NOMO-1 (cell line): ENCODE results near the gene BRF1.
"Not testable (repeated sequence)": the region's sequence is repeated elsewhere in the genome, so short reads cannot be mapped to it uniquely, and the experiment has no call there.

ENCODE experiments used
- DNase-seq, 2 experiments: peaks; one replicate each; lab custom pipeline; 2025; ENCODE audit not compliant: unreplicated experiment in 2 of 2; lab: John Stamatoyannopoulos, UW

Gene BRF1

DNA sequence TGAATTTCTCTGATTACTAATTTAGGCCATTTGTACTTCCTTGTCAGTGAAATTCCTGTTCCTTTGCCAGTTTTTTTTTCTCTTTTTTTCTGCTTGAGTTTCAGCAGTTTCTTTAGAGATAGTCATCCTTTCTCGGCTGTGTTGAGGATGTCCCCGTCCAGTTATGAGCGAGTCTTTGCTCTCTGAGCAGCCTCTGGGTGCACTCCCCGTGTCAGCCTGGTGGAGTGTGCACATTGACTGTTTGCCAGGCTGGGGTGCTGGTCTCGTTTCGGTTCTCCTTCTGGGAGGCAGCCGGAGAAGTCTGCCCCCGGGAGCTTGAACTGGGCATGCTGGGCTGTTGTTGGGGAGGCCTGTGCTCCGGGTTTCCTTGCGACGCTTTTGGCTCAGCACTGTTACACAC lies 16.7 kb upstream of the BRF1 start:
- DNase-seq: peak; percentile 36 to 43

DNA sequence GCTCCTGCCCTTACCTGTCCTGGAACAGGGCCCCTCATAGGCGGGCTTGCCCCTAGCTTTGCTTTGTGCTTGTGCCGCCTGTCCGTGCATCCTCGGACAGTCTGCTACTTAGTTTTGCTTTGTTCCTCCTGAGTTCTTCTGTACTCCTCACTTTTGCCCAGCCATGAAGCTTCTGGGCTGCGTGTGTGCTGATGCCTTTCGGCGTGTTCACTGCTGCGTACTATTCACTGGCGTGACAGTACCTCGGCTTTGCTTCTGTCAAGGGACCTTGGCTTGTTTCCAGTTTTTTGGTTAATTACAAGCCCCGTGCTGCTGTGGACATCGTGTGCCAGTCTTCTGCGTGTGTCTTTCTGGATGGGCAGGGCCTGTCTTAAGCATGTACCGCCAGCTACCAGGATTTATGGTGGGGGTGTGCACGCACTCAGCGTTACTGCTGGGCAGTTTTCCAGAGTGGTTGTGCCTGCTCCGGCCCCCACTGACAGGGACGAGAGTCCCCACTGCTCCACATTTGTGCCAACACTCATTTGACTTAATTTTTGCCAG lies 16.2 kb upstream of the BRF1 start:
- DNase-seq: no peak

DNA sequence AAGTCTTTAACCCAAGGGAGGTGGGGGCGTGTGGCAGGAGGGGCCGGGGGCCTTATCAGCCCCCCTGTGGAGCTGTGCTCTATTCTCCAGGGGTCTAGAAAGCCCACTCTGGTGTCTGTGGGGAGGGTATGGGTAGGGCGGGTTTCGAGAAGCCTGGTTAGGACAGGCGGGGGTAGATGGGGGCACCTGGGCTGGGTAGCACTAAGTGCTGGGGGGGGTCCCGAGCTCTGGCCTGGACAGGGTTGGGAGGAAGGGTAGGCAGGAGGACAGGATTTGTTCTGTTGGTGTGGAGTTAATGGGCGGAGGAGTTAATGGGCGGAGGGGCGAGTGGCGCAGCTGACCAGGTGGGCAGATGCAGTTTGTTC lies 15.8 kb upstream of the BRF1 start:
- DNase-seq: no peak

DNA sequence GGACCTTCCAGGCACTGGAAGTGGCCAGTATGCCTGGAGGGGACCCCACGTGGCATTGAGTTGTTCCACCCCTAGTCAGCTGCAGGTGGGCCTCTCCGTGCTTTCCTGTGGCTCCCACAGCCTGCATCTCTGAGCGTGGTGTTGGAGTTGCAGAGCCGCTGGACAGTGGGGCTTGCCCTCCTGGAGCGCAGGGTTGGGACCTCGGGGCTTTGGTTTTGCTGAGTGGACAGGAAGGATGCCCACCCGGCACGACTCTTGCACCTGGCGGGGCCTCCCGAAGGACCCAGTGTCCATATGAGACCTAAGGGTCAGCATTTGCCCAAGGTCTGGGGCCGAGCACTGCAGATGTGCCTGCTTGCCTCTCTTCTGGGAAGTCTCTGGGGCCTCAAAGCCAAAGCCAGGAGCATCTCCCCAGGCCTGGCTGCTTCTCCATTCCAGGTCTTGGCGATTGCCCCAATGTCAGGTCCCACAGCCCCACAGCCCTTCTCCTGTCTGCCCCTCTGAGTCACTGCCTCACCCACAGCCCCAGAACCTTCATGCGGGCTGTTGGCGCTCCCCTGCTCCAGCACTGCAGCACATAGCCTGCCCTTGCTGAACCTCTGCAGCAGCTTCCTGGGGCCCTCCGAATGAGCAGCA lies 15.3 kb upstream of the BRF1 start:
- peak in 1 of 2 experiments; percentile 10 for DNase-seq

DNA sequence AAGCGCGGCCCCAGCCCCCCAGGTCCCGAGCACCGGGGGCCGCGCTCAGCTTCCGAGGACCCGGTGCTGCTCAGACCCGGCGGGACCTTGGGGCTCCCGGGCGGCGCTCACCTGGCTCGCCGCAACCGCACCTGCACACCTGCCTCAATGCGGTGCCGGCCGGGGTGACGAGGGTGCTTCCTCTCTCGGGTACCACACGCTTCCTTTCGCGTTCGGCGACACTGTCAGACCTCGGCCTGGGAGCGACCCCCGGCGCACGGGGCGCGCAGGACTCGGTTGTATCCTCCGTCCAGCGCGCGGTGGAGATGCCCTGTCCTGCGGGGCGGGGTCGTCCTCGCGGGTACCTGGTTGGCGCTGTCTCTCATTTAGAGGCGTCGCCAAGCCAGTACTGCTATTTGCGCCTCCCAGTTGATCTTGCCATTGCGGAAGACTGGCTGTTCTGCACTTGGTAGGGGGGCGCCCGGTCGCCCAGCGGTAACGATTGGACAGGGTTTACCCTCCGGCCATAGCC lies 14.5 kb upstream of the BRF1 start:
- peak; percentile 18 to 37 for DNase-seq

DNA sequence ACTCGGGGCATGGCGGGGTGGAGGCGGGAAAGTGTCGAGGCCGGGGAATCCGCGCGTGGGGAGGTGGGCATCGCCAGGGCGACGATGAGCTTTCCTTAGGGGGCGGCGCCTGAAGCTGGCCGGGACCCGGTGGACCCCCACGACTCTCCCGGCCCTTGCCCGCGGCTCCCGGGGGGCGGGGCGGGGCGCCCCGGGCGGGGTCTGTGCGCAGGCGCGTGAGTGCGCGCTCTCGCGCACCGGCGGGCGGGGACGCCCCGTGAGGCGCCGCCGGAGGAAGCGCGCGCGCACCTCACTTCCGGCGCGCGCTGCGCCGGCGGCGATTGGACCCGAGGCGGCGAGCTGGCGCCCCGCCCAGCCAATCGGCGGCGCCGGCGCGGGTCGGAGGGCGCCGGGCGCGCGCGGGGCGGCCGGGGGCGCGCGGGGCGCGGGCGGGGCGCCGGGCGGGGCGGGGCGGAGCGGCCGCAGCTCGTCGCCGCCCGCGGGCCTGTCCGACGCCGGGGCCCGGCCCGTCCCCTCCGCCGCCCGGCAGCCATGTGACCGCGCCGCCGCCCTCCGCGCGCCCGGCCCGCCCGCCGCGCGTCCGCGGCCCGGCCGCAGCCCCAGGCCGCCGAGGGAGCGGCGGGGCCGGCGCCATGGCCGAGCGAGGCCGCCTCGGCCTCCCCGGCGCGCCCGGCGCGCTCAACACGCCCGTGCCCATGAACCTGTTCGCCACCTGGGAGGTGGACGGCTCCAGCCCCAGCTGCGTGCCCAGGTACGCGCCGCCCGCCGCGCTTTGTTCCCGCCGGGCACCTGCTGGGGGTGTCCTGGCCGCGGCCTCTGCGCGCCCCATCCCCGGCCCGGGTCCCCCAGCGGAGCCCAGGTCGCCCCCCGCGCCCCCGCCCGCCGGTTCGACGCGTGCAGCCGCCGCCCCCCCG lies 13.7 kb upstream of the BRF1 start, which contains the start of gene PACS2:
TSS of gene PACS2 (plus strand) at position 462 of the 914 bp plus-strand sequence. CDS start at position 633, 171 bp downstream.
- DNase-seq: peak; percentile 70 to 87

DNA sequence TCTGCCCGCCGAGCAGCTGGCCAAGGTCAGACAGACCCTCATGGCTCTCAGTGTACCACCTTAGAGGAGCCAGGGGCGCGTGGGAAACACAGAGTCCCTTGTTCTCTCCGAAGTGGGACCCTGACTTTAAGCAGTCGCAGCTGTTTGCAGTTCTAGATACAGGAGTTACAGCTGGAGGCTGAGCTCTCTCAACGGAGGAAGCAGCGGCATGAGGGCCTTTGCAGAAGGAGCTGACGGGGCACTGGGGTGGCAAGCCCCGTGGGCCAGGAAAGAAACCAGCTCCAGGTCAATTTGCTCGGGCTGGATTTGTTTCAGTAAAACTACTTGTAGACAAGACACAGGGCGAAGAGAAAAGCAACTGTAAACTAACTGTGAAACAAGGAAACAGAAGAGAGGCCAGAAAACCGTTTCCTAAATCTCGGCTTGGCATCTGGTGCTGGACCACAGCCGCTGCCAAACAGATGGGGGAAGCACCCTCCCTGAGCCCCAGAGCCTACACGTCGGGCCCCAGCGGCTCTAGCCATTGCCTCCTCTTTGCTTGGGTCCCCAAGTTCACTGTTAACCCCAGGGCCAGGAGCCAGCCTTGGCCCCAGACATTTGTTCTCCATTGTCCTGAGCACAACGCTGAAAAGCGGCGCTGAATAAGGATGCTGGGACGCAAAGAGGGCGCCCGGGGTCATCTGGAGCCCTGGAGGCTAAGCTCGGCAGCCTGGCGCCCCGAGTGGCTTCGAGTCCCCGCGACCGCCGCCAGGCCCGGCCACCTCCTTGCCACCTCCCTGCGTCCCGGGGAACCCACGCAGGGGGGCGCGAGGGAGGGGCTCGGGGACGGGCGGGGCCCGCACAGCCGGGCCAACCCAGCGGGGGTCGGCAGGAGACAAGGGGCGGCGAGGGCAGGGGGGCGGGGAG lies 12.8 kb upstream of the BRF1 start:
- DNase-seq: no peak

DNA sequence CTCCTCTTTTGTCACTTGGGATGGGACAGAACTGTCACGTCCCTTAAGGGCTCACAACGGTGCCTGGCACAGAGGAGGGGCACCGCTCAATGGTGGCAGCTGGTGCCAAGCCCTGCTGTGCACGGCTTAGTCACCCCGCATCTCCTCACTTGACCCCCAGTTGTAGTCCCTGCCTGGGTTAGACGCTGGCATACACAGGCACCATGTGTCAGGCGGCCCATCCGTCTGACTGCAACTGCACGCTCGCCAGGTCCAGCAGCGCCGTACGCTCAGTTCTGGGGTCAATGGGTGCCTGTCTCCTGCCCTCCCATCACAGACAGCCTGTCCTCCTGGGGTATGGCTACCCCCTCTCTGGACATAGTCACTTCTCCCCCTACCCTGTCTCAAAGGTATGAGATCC lies 12.2 kb upstream of the BRF1 start:
- no peak for DNase-seq

DNA sequence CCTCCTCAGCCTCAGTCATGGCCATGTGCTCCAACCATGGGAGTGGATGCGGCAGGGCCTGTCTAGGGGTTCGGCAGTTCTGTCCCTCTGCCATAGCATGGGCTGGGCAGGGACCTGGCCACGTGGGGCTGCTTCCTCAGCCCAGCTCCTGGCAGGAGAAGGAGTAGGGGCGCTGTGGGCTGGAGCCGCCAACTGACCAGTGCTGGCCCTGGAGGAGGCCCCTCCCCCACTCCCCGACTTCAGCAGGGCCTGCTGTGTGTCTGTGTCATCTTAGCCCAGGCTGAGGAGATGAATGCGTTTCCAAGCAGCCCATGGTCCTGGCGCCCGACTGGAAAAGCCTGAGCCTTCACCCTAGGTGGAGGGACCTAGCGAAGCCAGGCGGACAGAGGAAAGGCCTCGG lies 11.0 kb upstream of the BRF1 start:
- no peak for DNase-seq

DNA sequence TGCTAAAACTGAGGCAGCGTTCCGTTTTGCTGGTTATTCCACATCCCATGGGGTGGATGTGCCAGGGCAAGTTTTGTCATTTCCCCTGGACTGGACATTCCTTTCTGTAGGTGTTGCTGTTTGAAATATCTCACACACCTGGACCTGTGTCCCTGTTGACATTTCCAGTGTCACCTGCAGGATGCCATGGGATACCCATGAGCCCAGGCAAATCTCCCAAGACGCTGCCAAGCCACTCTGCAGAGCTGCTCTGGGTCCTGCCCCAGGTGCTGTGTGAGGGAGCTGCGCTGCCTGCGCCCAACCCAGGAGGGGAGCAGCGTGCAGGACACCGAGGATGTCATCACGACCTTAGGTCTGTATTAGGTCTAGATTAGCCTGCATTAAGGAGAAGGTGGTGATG lies 8.6 kb upstream of the BRF1 start:
- no peak for DNase-seq

DNA sequence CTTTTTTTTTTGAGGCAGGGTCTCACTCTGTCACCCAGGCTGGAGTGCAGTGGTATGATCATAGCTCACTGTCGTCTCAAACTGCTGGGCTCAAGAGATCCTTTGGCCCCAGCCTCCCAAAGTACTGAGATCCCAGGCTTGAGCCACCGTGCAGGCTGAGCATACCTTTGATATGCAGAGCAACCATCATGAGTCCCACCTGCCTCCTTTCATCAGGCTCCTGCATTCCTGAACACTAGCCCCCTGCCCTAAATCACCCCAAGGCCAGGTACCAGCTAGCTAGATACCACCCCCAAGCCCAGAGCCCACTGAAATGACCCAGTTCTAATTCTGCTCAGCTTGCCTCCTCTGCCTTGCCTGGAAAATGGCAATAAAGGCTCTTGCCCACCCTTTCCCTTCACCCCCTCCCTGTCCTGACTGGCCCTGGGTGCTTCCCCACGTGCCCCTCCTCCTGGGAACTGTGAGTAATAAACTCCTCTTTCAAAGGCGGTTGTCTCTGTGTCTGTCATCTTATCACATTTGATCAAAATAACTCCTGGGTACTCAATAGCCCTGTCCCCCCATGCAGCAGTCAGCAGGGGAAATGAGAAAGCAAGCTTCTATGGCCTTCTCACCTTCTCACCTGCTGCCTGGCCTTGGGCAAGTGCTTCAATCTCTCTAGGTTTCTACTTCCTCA lies 6.4 kb upstream of the BRF1 start:
- no peak for DNase-seq

DNA sequence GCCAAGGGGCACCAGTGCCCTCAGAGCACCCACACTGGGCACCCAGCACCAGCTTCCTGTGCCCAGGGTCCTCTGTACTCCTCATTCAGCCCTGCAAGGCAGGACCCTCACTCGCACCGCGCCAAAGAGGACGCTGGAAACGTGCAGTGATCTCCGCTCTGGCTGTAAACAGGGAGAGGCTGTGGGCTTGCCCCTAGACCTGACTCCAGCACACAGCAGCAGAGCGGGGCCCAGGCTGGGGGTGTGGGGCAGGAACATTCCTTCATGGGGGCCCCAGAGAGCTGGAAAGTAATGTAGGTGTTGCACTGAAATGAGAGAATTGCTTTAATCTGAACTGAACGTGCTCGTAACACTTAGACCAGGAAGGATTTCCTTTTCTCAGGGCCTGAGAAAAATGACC lies 5.0 kb upstream of the BRF1 start:
- DNase-seq: no peak

DNA sequence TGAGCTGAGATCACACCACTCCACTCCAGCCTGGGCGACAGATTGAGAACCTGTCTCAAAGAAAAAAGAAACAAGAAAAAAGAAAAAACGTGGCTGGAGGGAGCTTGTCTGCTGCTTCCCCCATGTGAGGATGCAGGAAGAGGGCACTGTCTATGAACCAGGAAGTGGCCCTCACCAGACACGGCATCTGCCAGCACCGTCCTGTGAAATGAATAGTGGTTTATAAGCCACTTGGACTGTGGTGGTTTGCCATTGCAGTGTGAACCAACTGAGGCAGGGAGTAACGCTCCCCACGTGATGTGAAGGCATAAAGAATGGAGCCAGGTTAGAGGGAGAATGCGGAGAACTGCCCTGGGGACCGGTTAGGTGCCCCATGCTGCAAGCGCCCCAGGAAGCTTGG lies 4.5 kb upstream of the BRF1 start:
- DNase-seq: peak in 1 of 2 experiments; percentile 1

DNA sequence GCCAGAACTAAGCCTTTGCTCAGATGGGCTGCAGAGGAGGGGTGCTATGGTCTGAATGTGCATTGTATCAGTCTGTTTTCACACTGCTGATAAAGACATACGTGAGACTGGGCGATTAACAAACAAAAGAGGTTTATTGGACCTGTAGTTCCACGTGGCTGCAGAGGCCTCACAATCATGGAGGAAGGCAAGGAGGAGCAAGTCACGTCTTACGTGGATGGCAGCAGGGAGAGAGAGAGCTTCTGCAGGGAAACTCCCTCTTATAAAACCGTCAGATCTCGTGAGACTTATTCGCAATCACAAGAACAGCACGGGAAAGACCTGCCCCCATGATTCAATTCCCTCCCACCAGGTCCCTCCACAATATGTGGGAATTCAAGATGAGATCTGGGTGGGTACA lies 3.8 kb upstream of the BRF1 start:
- DNase-seq: no peak

DNA sequence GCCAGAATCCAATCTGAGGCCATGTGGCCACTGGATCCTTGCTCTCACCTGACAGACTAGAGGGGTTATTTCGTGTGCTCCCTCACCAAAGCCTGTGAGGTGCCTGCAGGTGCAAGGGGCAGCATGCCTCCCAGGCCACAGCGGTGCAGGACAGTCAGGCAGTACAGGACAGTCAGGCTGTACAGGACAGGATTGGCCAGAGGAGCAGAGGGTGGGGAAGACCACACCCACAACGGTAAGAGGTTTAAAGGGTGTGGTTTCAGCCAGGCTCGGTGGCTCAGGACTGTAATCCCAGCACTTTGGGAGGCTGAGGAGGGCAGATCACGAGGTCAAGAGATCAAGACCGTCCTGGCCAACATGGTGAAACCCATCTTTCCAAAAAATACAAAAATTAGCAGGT lies 3.1 kb upstream of the BRF1 start:
- no peak for DNase-seq

DNA sequence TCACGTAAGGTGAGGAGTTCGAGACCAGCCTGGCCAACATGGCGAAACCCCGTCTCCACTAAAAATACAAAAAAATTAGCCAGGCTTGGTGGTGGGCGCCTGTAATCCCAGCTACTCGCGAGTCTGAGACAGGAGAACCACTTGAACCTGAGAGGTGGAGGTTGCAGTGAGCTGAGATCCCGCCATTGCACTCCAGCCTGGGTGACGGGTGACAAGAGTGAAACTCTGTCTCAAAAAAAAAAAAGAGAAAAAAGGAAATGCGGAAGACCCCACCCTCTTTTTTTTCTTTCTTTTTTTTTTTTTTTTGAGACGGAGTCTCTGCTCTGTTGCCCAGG lies 1.1 kb upstream of the BRF1 start:
- not testable (repeated sequence) for DNase-seq

DNA sequence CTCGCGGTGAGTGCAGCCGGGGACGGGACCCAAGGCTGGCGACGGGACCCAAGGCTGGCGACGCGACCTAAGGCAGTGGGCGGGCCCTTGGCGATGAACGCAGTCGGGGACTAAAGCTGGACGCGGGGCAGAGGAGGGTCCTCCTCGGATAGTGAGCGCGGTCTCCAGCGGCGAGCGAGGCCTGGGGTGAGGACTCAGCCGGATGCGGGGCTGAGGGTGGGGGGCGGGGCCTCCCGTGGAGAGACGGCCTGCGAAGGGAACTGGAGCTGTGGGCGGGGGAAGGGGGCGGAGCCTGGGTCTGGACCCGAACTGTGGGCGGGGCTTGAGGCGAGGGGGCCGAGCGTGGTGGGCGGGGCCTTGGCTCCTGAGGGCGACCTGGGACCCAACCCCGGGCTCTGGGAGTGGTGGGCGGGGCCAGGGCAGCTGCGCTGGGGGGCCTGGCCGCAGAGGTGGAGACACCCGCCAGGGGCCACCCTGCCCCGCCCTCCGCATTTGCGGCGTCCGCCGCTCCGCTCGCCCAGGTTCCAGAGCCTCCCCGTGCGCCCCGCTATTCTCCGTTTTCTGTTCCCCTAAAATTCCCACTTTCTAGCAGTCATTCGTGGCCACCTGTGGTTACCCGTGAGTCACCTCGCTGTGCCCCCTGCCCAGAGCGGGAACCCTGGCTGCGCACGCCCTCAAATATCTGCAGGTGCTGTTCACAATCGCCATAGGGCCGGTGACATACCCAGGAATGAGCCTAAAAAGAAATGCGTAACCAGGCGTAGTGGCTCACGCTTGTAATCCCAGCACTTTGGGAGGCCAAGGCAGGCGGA lies 508 bp upstream of the BRF1 start:
- peak; percentile 95 to 96 for DNase-seq

DNA sequence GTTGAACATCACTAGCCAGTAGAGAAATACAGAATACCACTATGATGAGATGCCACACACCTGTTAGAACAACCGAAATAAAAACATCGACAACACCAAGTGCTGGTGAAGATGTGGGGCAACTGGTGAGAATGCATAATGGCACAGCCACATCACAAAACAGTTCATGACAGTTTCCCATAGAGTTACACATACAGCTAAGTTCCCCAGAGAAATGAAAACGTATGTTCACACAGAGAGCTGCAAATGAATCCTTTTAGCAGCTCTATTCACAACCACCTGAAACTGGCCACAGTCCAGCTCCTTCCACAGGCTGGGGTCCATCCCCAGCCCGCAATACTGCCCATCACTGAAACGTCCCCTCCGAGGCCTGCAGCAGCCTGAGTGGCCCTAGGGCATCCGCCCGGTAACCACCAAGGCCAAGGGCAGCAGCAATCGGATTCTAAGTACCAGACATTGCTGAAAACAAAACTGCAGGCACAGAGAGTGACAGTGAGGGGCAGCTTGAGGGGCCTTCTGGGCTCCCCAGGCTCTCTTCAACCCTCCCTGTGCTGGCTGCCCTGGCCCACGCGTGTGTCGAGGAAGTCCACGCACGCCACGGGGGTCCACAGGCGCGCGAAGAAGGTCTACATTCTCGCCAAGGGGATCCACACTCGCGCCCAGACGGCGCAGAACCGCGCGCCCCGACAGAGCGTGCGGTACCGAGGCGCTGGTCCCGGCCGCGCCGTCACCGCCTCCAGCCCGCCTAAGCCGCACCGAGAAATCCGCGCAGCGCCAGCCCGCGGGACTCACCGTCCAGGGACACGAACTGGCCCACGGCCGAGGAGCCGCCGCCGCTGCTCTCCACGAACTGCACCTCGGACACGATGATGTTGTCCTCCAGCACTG lies 903 bp downstream of the BRF1 start:
- DNase-seq: peak in 1 of 2 experiments; percentile 27
